Keratinocyte (primary cell): ENCODE data around the gene SHROOM1. TPM values are rescaled to one million over a fixed set of nuclear protein-coding genes. Genes with fewer than 3 reads are reported as not detected.

ENCODE experiments used
- DNase-seq: peaks from one replicate; pipeline ENCODE4 v3.0.0-alpha.2; 2011; ENCODE audit warnings: low read depth, missing footprints, low spot score
- FAIRE-seq: peaks from 2 replicates; lab custom pipeline; 2011; peaks lifted over from hg19 to GRCh38; lab: Jason Lieb, UNC
- H2AFZ ChIP-seq: 2 replicates; pipeline ENCODE4 v1.6.0; 2012; ENCODE audit warnings: low read length, control low read depth, inconsistent platforms; ENCODE audit not compliant: control insufficient read depth
- H3K27ac ChIP-seq: 2 replicates; pipeline ENCODE4 v1.5.1; 2011; ENCODE audit warnings: low read length; ENCODE audit not compliant: control insufficient read depth, insufficient read depth
- H3K27me3 ChIP-seq: 3 replicates; pipeline ENCODE4 v1.6.0; 2011; ENCODE audit warnings: low read length; ENCODE audit not compliant: control insufficient read depth, insufficient read depth; ENCODE audit errors: extremely low read depth
- H3K36me3 ChIP-seq, 2 experiments: 2 replicates in 1 of 2; 3 replicates in 1 of 2; pipeline ENCODE4 v1.5.1; 2011; ENCODE audit warnings: low read length in 2 of 2, mild to moderate bottlenecking in 1 of 2; ENCODE audit not compliant: control insufficient read depth in 2 of 2, insufficient read depth in 2 of 2; ENCODE audit errors: extremely low read depth in 1 of 2
- H3K4me1 ChIP-seq: 3 replicates; pipeline ENCODE4 v1.5.1; 2011; ENCODE audit warnings: low read length; ENCODE audit not compliant: control insufficient read depth, insufficient read depth; ENCODE audit errors: extremely low read depth
- H3K4me2 ChIP-seq: 3 replicates; pipeline ENCODE4 v1.6.0; 2011; ENCODE audit warnings: low read depth, low read length; ENCODE audit not compliant: control insufficient read depth, insufficient read depth; ENCODE audit errors: extremely low read depth
- H3K4me3 ChIP-seq, 3 experiments: fragments of 200-600 bp in 1 of 3; sonication (generic) in 1 of 3; 2 replicates in 2 of 3; 3 replicates in 1 of 3; pipeline ENCODE4 v1.5.1; 2011 to 2016; ENCODE audit warnings: low read length in 3 of 3, mild to moderate bottlenecking in 3 of 3, control low read depth in 2 of 3, inconsistent platforms in 1 of 3, low read depth in 1 of 3, mixed read lengths in 1 of 3, mixed run types in 1 of 3, moderate library complexity in 1 of 3; ENCODE audit not compliant: control insufficient read depth in 2 of 3, insufficient read depth in 2 of 3; ENCODE audit errors: extremely low read depth in 1 of 3
- H3K79me2 ChIP-seq: 2 replicates; pipeline ENCODE4 v1.6.0; 2012; ENCODE audit warnings: low read length; ENCODE audit not compliant: control insufficient read depth, insufficient read depth
- H3K9ac ChIP-seq: 3 replicates; pipeline ENCODE4 v1.6.0; 2011; ENCODE audit warnings: low read length; ENCODE audit not compliant: control insufficient read depth, insufficient read depth; ENCODE audit errors: extremely low read depth
- H3K9me1 ChIP-seq: 3 replicates; pipeline ENCODE4 v1.6.0; 2011; ENCODE audit warnings: low read length; ENCODE audit not compliant: control insufficient read depth, insufficient read depth; ENCODE audit errors: extremely low read depth
- H3K9me3 ChIP-seq: 2 replicates; pipeline ENCODE4 v1.5.1; 2012; ENCODE audit warnings: low read depth, low read length; ENCODE audit not compliant: control insufficient read depth
- H4K20me1 ChIP-seq: 3 replicates; pipeline ENCODE4 v1.6.0; 2011; ENCODE audit warnings: low read length; ENCODE audit not compliant: control insufficient read depth, insufficient read depth; ENCODE audit errors: extremely low read depth
- CTCF ChIP-seq, 3 experiments: IDR thresholded peaks in 1 of 3; conservative IDR thresholded peaks in 1 of 3; optimal IDR thresholded peaks in 1 of 3; 2 replicates in 2 of 3; 3 replicates in 1 of 3; pipeline versions ENCODE3 to v1.5.1; 2011; ENCODE audit warnings: low read length in 3 of 3, mild to moderate bottlenecking in 3 of 3, moderate library complexity in 2 of 3, control low read depth in 1 of 3, inconsistent platforms in 1 of 3; ENCODE audit not compliant: insufficient read depth in 2 of 3; ENCODE audit errors: extremely low read depth in 1 of 3
- EZH2 ChIP-seq: IDR thresholded peaks from one replicate; pipeline ENCODE4 v1.6.1; 2012; ENCODE audit warnings: inconsistent platforms, mild to moderate bottlenecking, low read length, moderate library complexity
- dilution Hi-C: fragments of 300-500 bp; cut with MboI; formaldehyde crosslinking; loops from one replicate; pipeline ENCODE4 v1.7.0; 2020; ENCODE audit warnings: low sequenced_read_pairs; ENCODE audit not compliant: extremely low pct_ligation_motif_present
- polyA plus RNA-seq, 5 experiments: library from polyadenylated mRNA; depleted of rRNA in 3 of 5; stranded (reverse) in 3 of 5; stranded (forward) in 1 of 5; unstranded in 1 of 5; fragments of >200 nt; gene quantifications; 1 replicate in 1 of 5; 2 replicates in 3 of 5; 3 replicates in 1 of 5; pipeline versions ENCODE4 v1.2.1 to v1.2.3, GENCODE V29; 2011 to 2012; ENCODE audit warnings: missing spikeins in 2 of 5, low read depth in 1 of 5, low replicate concordance in 1 of 5

SHROOM1 gene
- polyA plus RNA-seq, 1 donor (not counting 4 experiments of a cell fraction or from before 2014, with no cell fraction given): 0.25 TPM

GRCh38 chr5:132825033-132825833, 5.2 kb downstream of the SHROOM1 start:
- peaks cover 24% of the 10 kb centered on the region for H3K27me3 ChIP-seq
- H3K79me2 ChIP-seq: no peaks in the 10 kb centered on the region
- H3K27ac ChIP-seq: no peak overlapping the region
- no peaks in the 10 kb centered on the region for H3K4me1 ChIP-seq
- H3K9me1 ChIP-seq: no peaks in the 10 kb centered on the region
- H4K20me1 ChIP-seq: no peaks in the 10 kb centered on the region
- no peak for FAIRE-seq
- H2AFZ ChIP-seq: no peak overlapping the region
- no peak overlapping the region for H3K9ac ChIP-seq
- dilution Hi-C loops: no loop called here
- no peak for DNase-seq
- no peaks in the 10 kb centered on the region for H3K9me3 ChIP-seq
- TF ChIP-seq EZH2 (peak; percentile 36), CTCF (optimal IDR thresholded peaks at IDR 0.05 in 1 of 3, IDR thresholded peaks at IDR 0.05 in 1 of 3, conservative IDR thresholded peaks at IDR 0.05 in 1 of 3; ENCODE audit: extremely low read depth in 1 of 3, insufficient read depth in 2 of 3, low read length in 3 of 3) (no peak)
- peak overlapping the region; percentile 32 for H3K4me2 ChIP-seq
- H3K4me3 ChIP-seq: no peak overlapping the region
- no peaks in the 10 kb centered on the region for H3K36me3 ChIP-seq

GRCh38 chr5:132824426-132824825, 6.0 kb downstream of the SHROOM1 start:
- no peaks in the 10 kb centered on the region for H3K9me1 ChIP-seq
- no peaks in the 10 kb centered on the region for H3K9me3 ChIP-seq
- H2AFZ ChIP-seq: no peak overlapping the region
- H3K4me1 ChIP-seq: no peaks in the 10 kb centered on the region
- H3K36me3 ChIP-seq: no peaks in the 10 kb centered on the region
- no peaks in the 10 kb centered on the region for H3K79me2 ChIP-seq
- no peaks in the 10 kb centered on the region for H4K20me1 ChIP-seq
- H3K9ac ChIP-seq: no peak overlapping the region
- H3K27me3 ChIP-seq: peaks cover 24% of the 10 kb centered on the region
- no peak overlapping the region for H3K4me3 ChIP-seq
- no peak overlapping the region for H3K4me2 ChIP-seq
- no peak overlapping the region for H3K27ac ChIP-seq
- no peak for TF ChIP-seq EZH2
- TF ChIP-seq CTCF (optimal IDR thresholded peaks at IDR 0.05 in 1 of 3, IDR thresholded peaks at IDR 0.05 in 1 of 3, conservative IDR thresholded peaks at IDR 0.05 in 1 of 3; ENCODE audit: extremely low read depth in 1 of 3, insufficient read depth in 2 of 3, low read length in 3 of 3): no peak
- DNase-seq: no peak
- no peak for FAIRE-seq
- dilution Hi-C loops: no loop called here
